Upper lobe of left lung (tissue), 4 donors: ENCODE data around the gene SNAI3.

Source experiments
- CTCF ChIP-seq, 6 experiments: fragments of 450-650 bp in 4 of 6; fragments of 200-600 bp in 2 of 6; sonication (generic) in 2 of 6; IDR thresholded peaks; one replicate each; pipeline ENCODE4 v1.5.1; 2016 to 2019; ENCODE audit warnings: antibody characterized with exemption in 6 of 6
- EP300 ChIP-seq, 4 donors: sonication (generic); formaldehyde crosslinking; IDR thresholded peaks; one replicate each; pipeline ENCODE4 v1.5.1; 2017; ENCODE audit warnings: antibody characterized with exemption in 4 of 4, control low read depth in 2 of 4

- TF ChIP-seq CTCF (IDR thresholded peaks at IDR 0.05), result no peak
- TF ChIP-seq EP300 (IDR thresholded peaks at IDR 0.05), result no peak
Observed at GRCh38 chr16:88716601-88717001, 30.3 kb upstream of the SNAI3 start.
